SU-DHL-6 (cell line): ENCODE measurements around the gene ECSIT.

Experiments used
- H2AFZ ChIP-seq: fragments of 200-600 bp; sonication (generic); 2 replicates; pipeline ENCODE4 v1.6.1; 2014; ENCODE audit warnings: low read depth, mild to moderate bottlenecking, moderate library complexity, mixed read lengths, antibody characterized with exemption, low read length; ENCODE audit not compliant: severe bottlenecking
- H3F3A ChIP-seq: fragments of 200-600 bp; shearing (Covaris generic); 2 replicates; pipeline ENCODE4 v1.6.0; 2016; ENCODE audit warnings: antibody characterized with exemption, mild to moderate bottlenecking; ENCODE audit not compliant: insufficient read depth
- H3K27ac ChIP-seq: fragments of 200-600 bp; sonication (generic); 2 replicates; pipeline ENCODE4 v1.5.1; 2016; ENCODE audit warnings: low read depth, mild to moderate bottlenecking, low read length, moderate library complexity, mixed read lengths
- H3K27me3 ChIP-seq: fragments of 200-600 bp; sonication (generic), shearing (Covaris generic); 2 replicates; pipeline ENCODE4 v1.6.0; 2014; ENCODE audit warnings: mild to moderate bottlenecking, low read length
- H3K36me3 ChIP-seq: fragments of 200-600 bp; sonication (generic); 2 replicates; pipeline ENCODE4 v1.6.1; 2014; ENCODE audit warnings: mild to moderate bottlenecking, low read length, mixed read lengths
- H3K4me2 ChIP-seq: fragments of 300-600, 200-600 bp; shearing (Covaris generic), sonication (generic); 2 replicates; pipeline ENCODE4 v1.6.0; 2014; ENCODE audit warnings: low read length, low read depth, mild to moderate bottlenecking; ENCODE audit not compliant: poor library complexity, severe bottlenecking
- H3K4me3 ChIP-seq: fragments of 200-600 bp; sonication (generic); 2 replicates; pipeline ENCODE4 v1.5.1; 2014; ENCODE audit warnings: antibody characterized with exemption, low read length, mild to moderate bottlenecking, mixed read lengths; ENCODE audit not compliant: insufficient read depth, poor library complexity, severe bottlenecking
- H3K79me2 ChIP-seq: fragments of 200-600 bp; sonication (generic); 2 replicates; pipeline ENCODE4 v1.6.1; 2014; ENCODE audit warnings: mild to moderate bottlenecking, low read length, moderate library complexity; ENCODE audit not compliant: insufficient read depth
- H3K9ac ChIP-seq: fragments of 200-600 bp; sonication (generic); 2 replicates; pipeline ENCODE4 v1.7.0; 2014; ENCODE audit warnings: mild to moderate bottlenecking, low read length
- H3K9me2 ChIP-seq: fragments of 200-600 bp; sonication (generic); replicated peaks from 2 replicates; pipeline ENCODE4 v1.6.1; 2014; ENCODE audit warnings: low read length; ENCODE audit not compliant: insufficient read depth
- H3K9me3 ChIP-seq: fragments of 200-600 bp; sonication (generic); 2 replicates; pipeline ENCODE4 v1.6.1; 2014; ENCODE audit warnings: low read length, mixed read lengths; ENCODE audit not compliant: insufficient read depth
- H4K20me1 ChIP-seq: fragments of 200-600 bp; sonication (generic); 2 replicates; pipeline ENCODE4 v1.6.1; 2014; ENCODE audit warnings: low read depth, mild to moderate bottlenecking, antibody characterized with exemption, low read length, moderate library complexity, mixed read lengths
- CTCF ChIP-seq: fragments of 200-600 bp; sonication (generic); IDR thresholded peaks from one replicate; pipeline ENCODE4 v1.5.1; 2017; ENCODE audit warnings: antibody characterized with exemption, mild to moderate bottlenecking, low read length, moderate library complexity; ENCODE audit not compliant: insufficient read depth, poor library complexity, severe bottlenecking
- EZH2phosphoT487 ChIP-seq: fragments of 200-600 bp; sonication (generic), shearing (Covaris generic); conservative IDR thresholded peaks from 2 replicates; pipeline ENCODE4 v1.6.1; 2018; ENCODE audit warnings: mild to moderate bottlenecking, antibody characterized with exemption, low read length, moderate library complexity, mixed read lengths

Gene ECSIT

DNA sequence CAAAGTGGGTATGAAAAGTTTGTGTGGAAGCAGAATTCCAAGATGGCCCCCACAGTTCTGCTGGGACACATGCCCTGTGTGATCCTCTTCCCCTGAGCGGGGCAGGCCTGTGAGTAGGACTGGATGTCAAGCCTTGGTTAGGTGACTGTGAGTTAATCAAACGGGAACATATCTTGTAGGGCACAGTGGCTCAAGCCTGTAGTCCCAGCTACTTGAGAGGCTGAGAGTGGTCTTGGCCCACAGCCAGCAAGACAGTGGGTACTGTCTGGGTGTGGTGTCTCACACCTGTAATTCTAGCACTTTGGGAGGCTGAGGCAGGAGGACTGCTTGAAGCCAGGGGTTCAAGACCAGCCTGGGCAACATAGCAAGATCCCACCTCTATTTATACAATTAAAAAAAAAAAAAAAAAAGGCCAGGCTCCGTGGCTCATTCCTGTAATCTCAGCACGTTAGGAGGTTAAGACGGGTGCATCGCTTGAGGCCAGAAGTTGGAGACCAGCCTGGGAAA is 29.7 kb downstream of the ECSIT start:
- Histone ChIP-seq H3K4me2 (no peak overlapping the region), H4K20me1 (no peaks in the 10 kb centered on the region), H3K27me3 (no peaks in the 10 kb centered on the region), H3F3A (no peaks in the 10 kb centered on the region), H3K79me2 (peaks cover 6% of the 10 kb centered on the region), H3K9me2 (no peaks in the 10 kb centered on the region), H3K36me3 (no peaks in the 10 kb centered on the region), H2AFZ (no peak overlapping the region), H3K27ac (no peak overlapping the region), H3K4me3 (no peak overlapping the region), H3K9me3 (no peaks in the 10 kb centered on the region), H3K9ac (no peak overlapping the region)
- TF ChIP-seq CTCF (no peak), EZH2phosphoT487 (no peak)

GRCh38 chr19:11496391-11497163 is 32.4 kb downstream of the ECSIT start:
- no peak overlapping the region for H3K9ac ChIP-seq
- H4K20me1 ChIP-seq = no peaks in the 10 kb centered on the region
- H3K9me3 ChIP-seq = no peaks in the 10 kb centered on the region
- no peaks in the 10 kb centered on the region for H3K36me3 ChIP-seq
- H3K4me3 ChIP-seq = no peak overlapping the region
- H3K27me3 ChIP-seq = no peaks in the 10 kb centered on the region
- H3K4me2 ChIP-seq = no peak overlapping the region
- H3K27ac ChIP-seq = no peak overlapping the region
- no peaks in the 10 kb centered on the region for H3K79me2 ChIP-seq
- H3K9me2 ChIP-seq = no peaks in the 10 kb centered on the region
- no peak overlapping the region for H2AFZ ChIP-seq
- TF ChIP-seq EZH2phosphoT487 = no peak
- TF ChIP-seq CTCF = peak; percentile 86
- no peaks in the 10 kb centered on the region for H3F3A ChIP-seq

DNA sequence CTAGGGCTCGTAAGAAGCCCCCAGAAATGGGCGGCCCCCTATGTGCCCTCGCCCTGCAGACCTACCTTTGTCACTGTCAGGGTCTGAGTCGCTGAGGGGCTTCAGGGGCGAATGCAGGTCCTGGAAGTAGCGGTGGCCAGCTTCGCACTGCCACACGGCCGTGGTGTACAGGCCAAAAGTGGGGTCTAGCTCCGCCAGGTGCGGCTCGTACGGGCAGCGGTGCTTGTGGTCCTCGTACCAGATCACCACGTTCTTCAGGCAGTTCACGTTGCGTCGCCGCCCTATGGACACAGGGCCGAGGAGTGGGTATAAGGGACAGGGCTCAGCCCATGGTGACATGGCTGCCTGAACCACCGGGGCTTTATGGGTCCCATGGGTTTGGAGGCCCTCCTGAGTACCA is 33.0 kb downstream of the ECSIT start:
- no peaks in the 10 kb centered on the region for H3K9me2 ChIP-seq
- H3K4me2 ChIP-seq = no peak overlapping the region
- no peaks in the 10 kb centered on the region for H3K79me2 ChIP-seq
- H3K9me3 ChIP-seq = no peaks in the 10 kb centered on the region
- no peak overlapping the region for H3K27ac ChIP-seq
- no peaks in the 10 kb centered on the region for H3K36me3 ChIP-seq
- no peaks in the 10 kb centered on the region for H4K20me1 ChIP-seq
- TF ChIP-seq EZH2phosphoT487 = no peak
- TF ChIP-seq CTCF = no peak
- no peak overlapping the region for H3K9ac ChIP-seq
- H3K27me3 ChIP-seq = no peaks in the 10 kb centered on the region
- no peak overlapping the region for H2AFZ ChIP-seq
- H3K4me3 ChIP-seq = no peak overlapping the region
- no peaks in the 10 kb centered on the region for H3F3A ChIP-seq
